MV-4-11 (cell line): ENCODE measurements around the gene PRKCD.

Experiments used
- DNase-seq: peaks from one replicate; lab custom pipeline; 2025; lab: John Stamatoyannopoulos, UW

Gene PRKCD

DNA sequence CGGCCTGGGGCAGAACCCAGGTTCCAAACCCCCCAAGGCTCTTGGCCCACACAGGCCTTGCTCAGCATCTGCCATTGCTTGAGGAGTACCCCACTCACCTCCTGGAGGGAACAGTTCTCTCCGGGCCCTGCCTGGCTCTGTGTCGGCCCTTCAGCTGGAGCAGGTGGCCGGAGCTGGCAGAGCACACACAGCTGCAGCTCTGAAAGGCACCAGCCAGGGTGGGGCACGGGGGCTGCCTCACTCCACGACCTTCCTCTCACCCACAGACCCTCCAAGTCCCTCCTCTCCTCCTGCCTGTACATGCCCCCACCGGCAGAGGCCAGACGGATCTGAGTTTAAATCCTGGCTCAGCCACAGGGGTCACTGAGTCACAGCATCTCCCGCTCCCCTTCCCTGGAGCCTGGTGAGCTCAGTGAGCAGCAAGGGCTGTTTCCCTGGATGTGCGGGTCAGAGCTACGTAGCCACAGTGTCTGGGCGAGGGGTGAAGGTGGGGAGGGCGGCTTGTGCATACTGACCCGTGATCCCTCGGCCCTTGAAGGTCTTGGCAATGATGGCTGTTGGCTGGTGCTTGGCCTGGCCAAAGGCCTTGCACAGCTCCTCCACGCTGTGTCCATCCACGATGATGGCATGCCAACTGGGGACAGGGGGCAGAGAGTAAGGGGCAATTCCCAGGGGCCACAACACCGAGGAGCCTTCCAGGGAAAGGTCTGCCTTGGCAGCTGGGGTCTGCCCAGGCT, 71.8 kb downstream of the PRKCD start:
- no peak for DNase-seq

DNA sequence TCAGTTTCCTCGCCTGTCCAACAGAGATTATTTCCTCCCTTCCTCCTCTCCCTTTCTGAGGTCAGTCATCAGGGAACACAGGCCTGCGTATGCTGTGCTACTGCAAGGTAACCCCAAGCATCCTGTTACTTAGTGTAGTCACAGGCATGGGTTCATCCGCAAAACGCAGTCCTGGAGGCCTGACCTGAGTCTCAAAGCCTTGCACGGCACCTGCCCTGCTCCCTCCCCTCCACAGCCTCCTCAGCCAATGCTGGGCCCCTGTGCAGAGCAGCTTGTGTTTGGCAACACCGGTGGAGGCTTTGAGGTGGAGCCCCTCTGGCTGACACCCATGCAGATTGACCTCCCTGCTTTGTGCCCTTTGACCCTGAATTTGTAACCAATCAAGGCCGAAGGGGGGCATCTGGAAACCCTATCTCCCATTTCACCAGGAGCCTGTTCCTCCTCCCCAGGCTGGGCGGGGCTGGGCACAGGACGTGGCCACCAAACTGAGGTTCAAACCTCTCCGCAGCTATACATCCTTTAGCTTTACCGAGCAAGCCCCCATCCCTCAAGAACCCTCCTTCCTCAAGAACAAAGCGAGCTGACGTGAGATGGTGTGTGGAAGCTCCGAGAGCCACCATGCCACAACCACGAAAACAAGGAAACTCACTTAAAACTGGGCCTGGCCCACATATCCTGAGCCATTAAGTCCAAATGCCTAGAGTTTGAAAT, 73.3 kb downstream of the PRKCD start:
- DNase-seq = no peak

- DNase-seq = no peak
Measured at GRCh38 chr3:53234841-53235232, 73.8 kb downstream of the PRKCD start.

DNA sequence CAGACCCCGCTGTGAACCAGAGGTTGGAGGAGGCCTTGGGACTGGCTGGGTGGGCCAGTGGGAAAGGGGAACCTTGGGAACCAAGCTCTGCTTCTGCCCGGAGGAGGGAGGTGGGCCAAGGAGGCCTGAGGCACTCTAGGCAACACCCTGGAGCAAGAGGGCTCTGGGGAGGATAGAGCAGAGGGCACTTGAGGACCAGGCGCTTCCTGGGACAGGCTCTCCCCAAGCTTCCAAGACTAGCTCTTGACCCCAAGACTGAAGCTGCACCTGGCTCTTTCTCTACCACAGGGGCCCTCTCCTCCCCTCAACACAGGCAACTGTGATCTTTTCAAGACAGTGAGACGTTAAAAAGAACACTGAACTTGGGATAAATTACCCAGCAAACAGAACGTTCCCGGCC, 74.5 kb downstream of the PRKCD start:
- DNase-seq = no peak

GRCh38 chr3:53236112-53236841, 75.3 kb downstream of the PRKCD start:
- peak; percentile 67 for DNase-seq

DNA sequence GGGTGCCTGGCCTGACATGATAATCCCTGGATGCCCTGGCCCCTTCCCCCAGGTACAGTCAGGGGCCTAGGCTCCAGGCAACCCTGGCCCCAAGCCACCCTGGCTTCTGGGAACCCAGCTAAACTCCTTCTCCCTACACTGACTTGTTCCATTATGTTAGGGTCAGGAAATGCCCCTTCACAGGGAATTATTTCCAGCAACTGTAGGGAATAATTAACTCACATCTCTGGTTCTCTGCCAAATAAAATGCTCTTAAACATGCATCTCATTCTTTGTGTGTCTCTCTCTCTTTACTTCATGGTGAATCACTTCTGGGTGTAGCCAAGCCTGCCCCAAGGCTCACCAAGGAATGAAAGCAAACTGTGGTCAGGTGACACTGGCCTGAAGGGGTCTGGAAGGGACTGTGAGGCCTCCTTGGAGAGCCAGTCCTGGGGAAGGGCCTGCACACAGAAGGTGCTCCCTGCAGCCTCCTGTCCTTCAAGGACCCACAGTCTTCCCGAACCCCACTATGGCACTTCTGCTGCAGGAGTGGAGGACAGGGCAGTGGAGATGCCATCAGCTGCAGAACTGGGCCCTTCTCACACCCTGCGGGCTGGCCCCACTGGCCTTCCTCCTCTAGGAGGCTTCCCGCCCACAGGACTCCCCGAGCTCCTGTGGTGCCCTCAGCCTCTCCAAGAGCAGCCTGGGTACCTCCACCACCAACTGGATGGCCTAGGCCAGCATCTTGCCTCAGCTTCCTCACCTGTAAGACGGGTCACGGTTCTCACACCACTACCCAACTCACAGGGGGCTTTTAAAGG, 77.2 kb downstream of the PRKCD start:
- DNase-seq = no peak

DNA sequence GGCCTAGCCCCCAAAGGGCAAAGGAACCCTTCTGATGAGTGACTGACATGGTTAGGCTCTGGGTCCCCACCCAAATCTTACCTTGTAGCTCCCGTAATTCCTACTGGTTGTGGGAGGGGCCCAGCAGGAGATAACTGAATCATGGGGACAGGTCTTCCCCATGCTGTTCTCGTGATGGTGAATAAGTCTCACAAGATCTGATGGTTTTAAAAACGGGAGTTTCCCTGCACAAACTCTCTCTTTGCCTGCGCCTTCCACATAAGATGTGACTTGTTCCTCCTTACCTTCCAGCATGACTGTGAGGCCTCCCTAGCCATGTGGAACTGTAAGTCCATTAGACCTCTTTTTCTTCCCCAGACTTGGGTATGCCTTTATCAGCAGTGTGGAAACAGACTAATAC, 77.9 kb downstream of the PRKCD start:
- DNase-seq = no peak

GRCh38 chr3:53239800-53240199, 78.8 kb downstream of the PRKCD start:
- no peak for DNase-seq

DNA sequence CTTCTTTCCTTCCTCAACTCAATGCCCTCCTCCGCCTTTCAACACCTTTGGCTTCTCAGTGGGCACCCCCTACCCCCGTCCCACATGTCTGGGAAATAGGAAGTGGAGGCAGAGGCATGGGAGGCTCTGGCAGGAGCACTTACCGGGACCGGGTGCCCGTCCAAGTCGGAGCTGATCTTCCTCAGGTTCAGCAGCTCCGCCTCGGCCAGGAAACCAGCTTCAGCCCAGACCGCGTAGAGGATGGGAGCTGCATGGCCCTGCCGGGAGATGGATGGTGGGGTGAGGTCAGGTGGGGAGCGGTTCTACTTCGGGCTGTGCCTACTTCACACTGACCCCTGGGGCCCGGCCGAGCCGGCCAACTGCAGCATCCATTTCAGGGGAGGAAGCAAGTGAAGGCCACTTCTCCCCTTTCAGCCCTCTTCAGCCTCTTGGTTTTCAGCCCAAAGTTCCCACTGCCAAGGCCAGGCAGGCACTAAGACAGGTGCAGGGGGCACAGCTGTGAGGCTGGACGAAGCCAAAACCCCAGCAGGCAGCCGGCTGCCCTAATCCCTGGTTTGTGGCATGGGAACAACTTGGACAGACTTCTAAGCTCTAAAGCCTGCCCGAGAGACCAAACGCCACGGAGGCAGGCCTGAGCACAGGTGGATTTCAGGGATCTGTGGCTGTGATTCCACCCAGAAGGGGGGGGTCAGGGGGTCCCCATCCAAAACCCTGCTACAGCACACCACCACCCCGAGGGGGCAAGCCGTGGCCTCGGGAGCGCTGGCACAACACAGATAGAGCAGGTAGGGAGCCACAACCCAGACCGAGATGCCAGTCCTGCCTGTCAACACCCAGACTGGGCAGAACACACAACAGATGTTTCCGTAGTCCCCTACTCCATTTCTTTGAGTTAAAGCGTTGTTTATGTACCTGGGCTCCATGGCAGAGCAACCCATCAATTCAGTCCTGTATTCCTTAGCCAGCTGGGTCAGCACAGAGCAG, 80.3 kb downstream of the PRKCD start:
- DNase-seq = no peak

DNA sequence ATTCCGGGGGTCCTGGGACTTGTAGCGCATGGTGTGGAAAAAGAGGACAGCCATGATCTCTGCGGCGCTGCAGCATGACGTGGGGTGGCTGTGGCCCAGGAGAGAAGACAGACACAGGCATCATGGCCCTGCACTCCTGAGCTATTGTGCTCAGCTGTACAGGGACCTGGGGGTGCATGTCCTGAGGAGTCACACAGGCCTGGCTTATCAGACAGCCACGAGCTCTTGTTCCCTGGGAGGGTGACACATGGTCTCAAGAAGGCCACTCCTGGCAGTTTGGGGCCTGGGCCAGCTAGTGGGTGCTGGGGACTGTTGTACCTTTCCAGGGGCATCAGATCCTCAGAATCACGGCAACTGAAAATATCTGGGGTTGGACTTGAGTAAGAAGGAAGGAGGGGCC, 81.1 kb downstream of the PRKCD start:
- DNase-seq = no peak
